GM12878 (cell line): Measurements from ENCODE around the gene CHCHD3. TPM values are rescaled to one million over a fixed set of nuclear protein-coding genes. Genes with fewer than 3 reads are reported as not detected.

Experiments used
- ATAC-seq: fragments of 200-7000 bp; cut with Tn5 transposase; 3 replicates; pipeline ENCODE4 v1.9.1; 2020; ENCODE audit warnings: mild to moderate bottlenecking, moderate library complexity
- BruUV-seq: library from RNA; stranded (reverse); fragments of 400-500 nt; replicated peaks from 2 replicates; lab custom pipeline; 2021; lab: Mats Ljungman, UMichigan
- CTCF ChIA-PET: fragments of 300-600 bp; sonication (Branson Sonifier 250); formaldehyde crosslinking; extraction: SDS; loops from one replicate; lab custom pipeline; 2021; ENCODE audit warnings: inconsistent platforms; lab: Yijun Ruan, JAX
- POLR2A ChIA-PET: fragments of 350-600 bp; formaldehyde crosslinking; extraction: SDS; loops from one replicate; lab custom pipeline; 2021; ENCODE audit warnings: inconsistent platforms; lab: Charles Lee
- RAD21 ChIA-PET: fragments of 300-600 bp; sonication (Branson Sonifier 250); formaldehyde crosslinking; loops from one replicate; lab custom pipeline; 2023; ENCODE audit warnings: antibody characterized with exemption; ENCODE audit not compliant: unreplicated experiment; lab: Charles Lee
- SMC1A ChIA-PET: fragments of 300-600 bp; sonication (Branson Sonifier 250); formaldehyde crosslinking; loops from one replicate; lab custom pipeline; 2023; ENCODE audit not compliant: unreplicated experiment, uncharacterized antibody; lab: Charles Lee
- DNase-seq: peaks from one replicate; pipeline ENCODE4 v3.0.0-alpha.2; 2011; ENCODE audit warnings: low read depth, low spot score
- FAIRE-seq: peaks from 3 replicates; lab custom pipeline; 2011; peaks lifted over from hg19 to GRCh38; lab: Jason Lieb, UNC
- H2AFZ ChIP-seq: 2 replicates; pipeline ENCODE4 v1.6.0; 2011; ENCODE audit warnings: low read depth, low read length, control low read depth; ENCODE audit not compliant: control insufficient read depth
- H3K27ac ChIP-seq: 2 replicates; pipeline ENCODE4 v1.5.1; 2011; ENCODE audit warnings: control low read depth; ENCODE audit not compliant: control insufficient read depth, insufficient read depth
- H3K27me3 ChIP-seq, 2 experiments: replicated peaks in 1 of 2; 2 replicates each; pipeline versions ENCODE4 v1.6.0 to v1.6.1; 2011; ENCODE audit warnings: low read length in 1 of 2; ENCODE audit not compliant: control insufficient read depth in 2 of 2, insufficient read depth in 2 of 2
- H3K36me3 ChIP-seq, 2 experiments: 2 replicates each; pipeline ENCODE4 v1.5.1; 2011; ENCODE audit warnings: low read length in 1 of 2; ENCODE audit not compliant: control insufficient read depth in 2 of 2, insufficient read depth in 2 of 2
- H3K4me1 ChIP-seq: 2 replicates; pipeline ENCODE4 v1.6.1; 2011; ENCODE audit warnings: mild to moderate bottlenecking, low read length, moderate library complexity, mixed read lengths; ENCODE audit not compliant: control insufficient read depth, insufficient read depth
- H3K4me2 ChIP-seq: 2 replicates; pipeline ENCODE4 v1.6.0; 2011; ENCODE audit warnings: control low read depth; ENCODE audit not compliant: control insufficient read depth, insufficient read depth
- H3K4me3 ChIP-seq: fragments of 200-600 bp; sonication (generic); 2 replicates; pipeline ENCODE4 v1.5.1; 2016
- H3K79me2 ChIP-seq: 2 replicates; pipeline ENCODE4 v1.6.0; 2011; ENCODE audit warnings: low read length; ENCODE audit not compliant: control insufficient read depth, insufficient read depth
- H3K9ac ChIP-seq: 2 replicates; pipeline ENCODE4 v1.8.0; 2011; ENCODE audit warnings: low read length, control low read depth, mixed read lengths; ENCODE audit not compliant: control insufficient read depth, insufficient read depth
- H3K9me3 ChIP-seq: replicated peaks from 3 replicates; pipeline ENCODE4 v1.5.1; 2011; ENCODE audit warnings: mild to moderate bottlenecking, low read length; ENCODE audit not compliant: control insufficient read depth, insufficient read depth
- H4K20me1 ChIP-seq: 2 replicates; pipeline ENCODE4 v1.6.0; 2011; ENCODE audit not compliant: control insufficient read depth, insufficient read depth
- ATF7 ChIP-seq: fragments of 450-650 bp; IDR thresholded peaks from 2 replicates; pipeline ENCODE4 v1.6.1; 2016; ENCODE audit warnings: low read depth, mild to moderate bottlenecking
- BACH1 ChIP-seq: fragments of 450-650 bp; IDR thresholded peaks from 2 replicates; pipeline ENCODE4 v1.6.1; 2017; ENCODE audit warnings: mild to moderate bottlenecking, borderline replicate concordance
- BCLAF1 ChIP-seq: fragments of 450-650 bp; IDR thresholded peaks from 2 replicates; pipeline ENCODE4 v1.6.1; 2017; ENCODE audit warnings: antibody characterized with exemption, mild to moderate bottlenecking, moderate library complexity
- CHD1 ChIP-seq: IDR thresholded peaks from 2 replicates; pipeline ENCODE4 v1.6.1; 2012; ENCODE audit warnings: low read depth, low read length, improper control_type of control experiment
- CHD2 ChIP-seq: IDR thresholded peaks from 2 replicates; pipeline ENCODE4 v1.6.1; 2011; ENCODE audit warnings: low read depth, low read length, improper control_type of control experiment, borderline replicate concordance
- CHD4 ChIP-seq: fragments of 200-600 bp; sonication (generic); IDR thresholded peaks from 2 replicates; pipeline ENCODE4 v1.6.1; 2016; ENCODE audit warnings: mild to moderate bottlenecking
- E2F4 ChIP-seq: IDR thresholded peaks from 2 replicates; pipeline ENCODE4 v1.6.1; 2012; ENCODE audit warnings: low read depth, low read length, improper control_type of control experiment
- ESRRA ChIP-seq: IDR thresholded peaks from 2 replicates; pipeline ENCODE4 v1.6.1; 2012; ENCODE audit warnings: mild to moderate bottlenecking, low read length, improper control_type of control experiment
- EZH2 ChIP-seq: IDR thresholded peaks from 2 replicates; pipeline ENCODE4 v1.6.1; 2012; ENCODE audit warnings: low read depth, mild to moderate bottlenecking, control low read depth, inconsistent platforms, low read length, borderline replicate concordance; ENCODE audit not compliant: control insufficient read depth
- MYC ChIP-seq: IDR thresholded peaks from 2 replicates; pipeline ENCODE4 v1.6.1; 2011; ENCODE audit warnings: mild to moderate bottlenecking, low read length, moderate library complexity, inconsistent platforms; ENCODE audit not compliant: insufficient read depth, insufficient replicate concordance, insufficient read length, severe bottlenecking
- PML ChIP-seq: IDR thresholded peaks from 2 replicates; pipeline ENCODE4 v1.6.1; 2012; ENCODE audit warnings: low read length, inconsistent platforms
- REST ChIP-seq: IDR thresholded peaks from 2 replicates; pipeline ENCODE4 v1.6.1; 2012; ENCODE audit warnings: mild to moderate bottlenecking, low read depth, low read length
- SP1 ChIP-seq: IDR thresholded peaks from one replicate; pipeline ENCODE4 v1.6.1; 2011; ENCODE audit warnings: low read depth, low read length
- YY1 ChIP-seq: IDR thresholded peaks from 2 replicates; pipeline ENCODE4 v1.6.1; 2011; ENCODE audit warnings: low read depth, mild to moderate bottlenecking, low read length
- ZZZ3 ChIP-seq: IDR thresholded peaks from 2 replicates; pipeline ENCODE4 v1.6.1; 2011; ENCODE audit warnings: low read depth; ENCODE audit not compliant: control insufficient read depth, insufficient read length
- WGBS: methylation state at CpG from one replicate; pipeline ENCODE4 v1.1.6; 2016; ENCODE audit warnings: low lambda C conversion rate; ENCODE audit not compliant: insufficient replicate concordance, insufficient coverage; ENCODE audit errors: missing lambda C conversion rate; 5-methylcytosine and 5-hydroxymethylcytosine counted together
- in situ Hi-C: fragments of 300-500 bp; cut with MboI; formaldehyde crosslinking; loops from 9 replicates; pipeline ENCODE4 v1.14.3; 2018; ENCODE audit warnings: mixed read lengths
- intact Hi-C: fragments of 100-400 bp; cut with micrococcal nuclease; formaldehyde crosslinking; loops from one replicate; pipeline ENCODE4 v1.14.2; 2022; ENCODE audit not compliant: unreplicated experiment
- polyA plus RNA-seq, 11 experiments: library from polyadenylated mRNA; depleted of rRNA in 4 of 11; unstranded in 6 of 11; stranded (reverse) in 5 of 11; fragments of >200 nt; fragmentation: Nextera tagmentation in 4 of 11; fragmentation: Illumina TruSeq in 1 of 11; extraction: Ambion mirVana in 4 of 11; extraction: Trizol in 1 of 11; gene quantifications; 1 replicate in 1 of 11; 2 replicates in 10 of 11; pipeline versions ENCODE4 v1.2.1 to v1.2.3, GENCODE V29; 2011 to 2016; ENCODE audit warnings: inconsistent platforms in 2 of 11, missing spikeins in 2 of 11, low read depth in 1 of 11
- total RNA-seq, 4 experiments: library from RNA; depleted of rRNA in 3 of 4; stranded (reverse); fragments of >200 nt in 3 of 4; fragmentation: Illumina TruSeq in 1 of 4; extraction: Trizol in 1 of 4; gene quantifications; 2 replicates each; pipeline versions ENCODE4 v1.2.1 to v1.2.3, GENCODE V29; 2013 to 2021

The CHCHD3 gene
- total and polyA plus RNA-seq, 10 of the 15 experiments (the other 5 are each of a cell fraction or from before 2014, with no cell fraction given): 38.3 to 178 (median 96.2) TPM

- no peak for FAIRE-seq
- 100% methylated on average over 6 of the region's 6 CpGs for WGBS
- BruUV-seq: no TSS peak
These were observed 266.1 kb downstream of the CHCHD3 start for GRCh38 chr7:132815696-132816311.

More at GRCh38 chr7:132815696-132816311, 266.1 kb downstream of the CHCHD3 start:
- no peak for TF ChIP-seq REST
- no peak for TF ChIP-seq E2F4
- no peak for TF ChIP-seq MYC
- no peak for TF ChIP-seq ZZZ3
- TF ChIP-seq SP1: no peak
- TF ChIP-seq CHD2: no peak
- no peak for TF ChIP-seq BACH1
- no peak for TF ChIP-seq PML
- no peak for TF ChIP-seq YY1
- no peak for TF ChIP-seq CHD4
- TF ChIP-seq ESRRA: no peak
- TF ChIP-seq BCLAF1: no peak
- TF ChIP-seq CHD1: no peak
- no peak for TF ChIP-seq EZH2
- TF ChIP-seq ATF7: no peak
- DNase-seq (no peak), ATAC-seq (no peak)
- Histone ChIP-seq H3K4me3 (no peak overlapping the region), H3K27me3 (no peaks in the 10 kb centered on the region), H3K9ac (no peak overlapping the region), H3K36me3 (no peaks in the 10 kb centered on the region; a peak in 1 of 4 replicates), H2AFZ (no peak overlapping the region), H3K4me1 (no peaks in the 10 kb centered on the region), H3K9me3 (no peaks in the 10 kb centered on the region), H3K4me2 (no peak overlapping the region), H3K79me2 (no peaks in the 10 kb centered on the region), H4K20me1 (no peaks in the 10 kb centered on the region), H3K27ac (no peak overlapping the region)
- ChIA-PET RAD21 (no interaction called here), SMC1A (no interaction called here), CTCF (no interaction called here), POLR2A (no interaction called here)
- intact Hi-C loops (no loop called here), in situ Hi-C loops (no loop called here)
